ENCODE data around the gene SENP5.

SENP5 gene

GRCh38 chr3:196927571-196928453, 60.1 kb downstream of the SENP5 start:
- DNase-seq (ENCODE audit: low spot score), result no peak
- TF ChIP-seq, protein P1, sequence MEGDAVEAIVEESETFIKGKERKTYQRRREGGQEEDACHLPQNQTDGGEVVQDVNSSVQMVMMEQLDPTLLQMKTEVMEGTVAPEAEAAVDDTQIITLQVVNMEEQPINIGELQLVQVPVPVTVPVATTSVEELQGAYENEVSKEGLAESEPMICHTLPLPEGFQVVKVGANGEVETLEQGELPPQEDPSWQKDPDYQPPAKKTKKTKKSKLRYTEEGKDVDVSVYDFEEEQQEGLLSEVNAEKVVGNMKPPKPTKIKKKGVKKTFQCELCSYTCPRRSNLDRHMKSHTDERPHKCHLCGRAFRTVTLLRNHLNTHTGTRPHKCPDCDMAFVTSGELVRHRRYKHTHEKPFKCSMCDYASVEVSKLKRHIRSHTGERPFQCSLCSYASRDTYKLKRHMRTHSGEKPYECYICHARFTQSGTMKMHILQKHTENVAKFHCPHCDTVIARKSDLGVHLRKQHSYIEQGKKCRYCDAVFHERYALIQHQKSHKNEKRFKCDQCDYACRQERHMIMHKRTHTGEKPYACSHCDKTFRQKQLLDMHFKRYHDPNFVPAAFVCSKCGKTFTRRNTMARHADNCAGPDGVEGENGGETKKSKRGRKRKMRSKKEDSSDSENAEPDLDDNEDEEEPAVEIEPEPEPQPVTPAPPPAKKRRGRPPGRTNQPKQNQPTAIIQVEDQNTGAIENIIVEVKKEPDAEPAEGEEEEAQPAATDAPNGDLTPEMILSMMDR (IDR thresholded peaks at IDR 0.05; ENCODE audit: borderline replicate concordance, control extremely low read depth, extremely low read depth, insufficient read depth, missing control alignments), result no peak
- in situ Hi-C loops (cut with MboI; ENCODE audit: low sequenced_read_pairs, unreplicated experiment), result no loop called here

GRCh38 chr3:196931157-196931556, 63.4 kb downstream of the SENP5 start:
- TF ChIP-seq, protein P1 (IDR thresholded peaks at IDR 0.05; ENCODE audit: borderline replicate concordance, control extremely low read depth, extremely low read depth, insufficient read depth, missing control alignments), result no peak
- DNase-seq (ENCODE audit: low spot score), result no peak
- in situ Hi-C loops (cut with MboI; ENCODE audit: low sequenced_read_pairs, unreplicated experiment), result no loop called here

DNA sequence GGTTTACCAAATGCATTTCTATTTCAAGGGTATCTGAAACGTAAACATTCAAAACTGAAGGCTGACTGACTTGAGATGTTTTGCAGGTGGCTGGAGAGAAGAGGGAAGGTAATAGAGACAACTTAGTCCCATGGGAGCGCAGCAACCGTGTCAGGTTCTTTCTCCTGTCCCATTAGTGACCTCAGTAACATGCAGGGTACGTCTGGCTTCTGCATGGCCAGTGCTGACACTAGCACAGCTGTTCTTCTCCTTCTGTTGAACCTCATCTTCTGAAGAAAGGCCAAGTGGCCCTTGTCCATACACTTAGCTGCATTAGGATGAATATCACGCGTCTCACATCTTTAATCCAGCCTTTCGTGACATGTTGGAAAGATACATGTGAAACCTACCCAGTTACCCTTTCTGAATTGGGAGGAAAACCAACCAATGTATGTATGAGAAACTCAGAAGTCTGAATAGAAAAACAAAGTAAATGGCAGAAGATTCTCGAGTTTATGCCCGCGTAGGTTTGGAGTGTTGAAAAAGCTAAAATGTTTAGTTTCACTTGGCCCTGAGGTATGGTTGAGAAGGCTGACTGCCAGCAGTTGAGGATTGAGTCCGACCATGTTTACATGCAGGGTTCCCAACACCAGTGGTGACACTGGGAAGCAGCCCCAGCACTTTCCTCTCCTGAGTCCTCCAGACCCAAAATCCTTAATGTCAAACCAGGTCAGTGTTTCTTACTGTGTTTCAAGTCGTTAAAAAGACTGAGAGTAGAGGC, 64.3 kb downstream of the SENP5 start:
- no peak for DNase-seq (ENCODE audit: low spot score)
- in situ Hi-C loops (cut with MboI; ENCODE audit: low sequenced_read_pairs, unreplicated experiment), result no loop called here
- TF ChIP-seq, protein P1 (IDR thresholded peaks at IDR 0.05; ENCODE audit: borderline replicate concordance, control extremely low read depth, extremely low read depth, insufficient read depth, missing control alignments), result no peak

- TF ChIP-seq, protein P1 (IDR thresholded peaks at IDR 0.05; ENCODE audit: borderline replicate concordance, control extremely low read depth, extremely low read depth, insufficient read depth, missing control alignments), result no peak
- peak; percentile 58 for DNase-seq (ENCODE audit: low spot score)
- in situ Hi-C loops (cut with MboI; ENCODE audit: low sequenced_read_pairs, unreplicated experiment), result no loop called here
These were observed 64.9 kb downstream of the SENP5 start for GRCh38 chr3:196932600-196932999.

DNA sequence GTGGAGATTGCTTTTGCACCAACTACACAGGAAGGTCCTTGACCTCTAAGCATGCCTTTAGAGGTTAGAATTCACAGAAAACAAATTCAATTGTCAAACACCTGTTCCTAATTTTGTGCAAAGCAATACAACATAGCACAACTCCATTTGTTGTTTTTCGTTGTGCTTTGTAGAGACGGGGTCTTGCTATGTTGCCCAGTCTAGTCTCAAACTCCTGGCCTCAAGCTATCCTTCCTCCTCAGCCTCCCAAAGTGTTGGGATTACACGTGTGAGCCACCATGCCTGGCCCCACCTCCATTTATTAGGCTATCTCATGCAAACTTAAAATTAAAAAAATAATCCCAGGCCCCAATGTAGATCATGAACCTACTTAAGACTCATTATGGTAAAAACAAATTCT, 68.6 kb downstream of the SENP5 start:
- no peak for DNase-seq (ENCODE audit: low spot score)
- TF ChIP-seq, protein P1 (IDR thresholded peaks at IDR 0.05; ENCODE audit: borderline replicate concordance, control extremely low read depth, extremely low read depth, insufficient read depth, missing control alignments), result no peak
- in situ Hi-C loops (cut with MboI; ENCODE audit: low sequenced_read_pairs, unreplicated experiment), result no loop called here

- no peak for DNase-seq (ENCODE audit: low spot score)
- in situ Hi-C loops (cut with MboI; ENCODE audit: low sequenced_read_pairs, unreplicated experiment), result no loop called here
- TF ChIP-seq, protein P1 (IDR thresholded peaks at IDR 0.05; ENCODE audit: borderline replicate concordance, control extremely low read depth, extremely low read depth, insufficient read depth, missing control alignments), result no peak
These were observed 70.4 kb downstream of the SENP5 start for GRCh38 chr3:196938124-196938523.

Data from GM13976 (cell line).